Natural killer cell (primary cell): ENCODE measurements around the gene KMT2B. TPM values are rescaled to one million over a fixed set of nuclear protein-coding genes. Genes with fewer than 3 reads are reported as not detected.

Experiments used
- ATAC-seq, 3 donors: fragments of 150-1000 bp in 2 of 3; fragments of 200-7000 bp in 1 of 3; cut with Tn5 transposase; 1 replicate in 1 of 3; 2 replicates in 2 of 3; pipeline ENCODE4 v1.10.0; 2021; ENCODE audit warnings: mild to moderate bottlenecking in 2 of 3, moderate library complexity in 2 of 3
- DNase-seq, 2 donors: peaks; one replicate each; pipeline versions ENCODE4 v3.0.0 to v3.0.0-alpha.2; 2013 to 2021; ENCODE audit warnings: mixed read lengths in 1 of 2
- H3K27ac ChIP-seq: one replicate; pipeline ENCODE4 v1.5.1; 2013; ENCODE audit warnings: mild to moderate bottlenecking, low read length
- H3K27me3 ChIP-seq: one replicate; pipeline ENCODE4 v1.6.1; 2013; ENCODE audit warnings: low read length; ENCODE audit not compliant: control insufficient read depth, insufficient read depth
- H3K36me3 ChIP-seq: one replicate; pipeline ENCODE4 v1.6.1; 2013; ENCODE audit warnings: low read length; ENCODE audit not compliant: control insufficient read depth, insufficient read depth
- H3K4me1 ChIP-seq: one replicate; pipeline ENCODE4 v1.6.1; 2013; ENCODE audit warnings: low read length; ENCODE audit not compliant: control insufficient read depth, insufficient read depth
- H3K4me3 ChIP-seq: one replicate; pipeline ENCODE4 v1.5.1; 2013; ENCODE audit warnings: low read length
- H3K9me3 ChIP-seq: one replicate; pipeline ENCODE4 v1.6.1; 2013; ENCODE audit warnings: low read length; ENCODE audit not compliant: control insufficient read depth, insufficient read depth
- H3K27ac Mint-ChIP-seq, 2 donors: one replicate each; pipeline ENCODE4 v1.8.0; 2022; ENCODE audit warnings: mild to moderate bottlenecking in 2 of 2, mixed read lengths in 2 of 2, moderate library complexity in 1 of 2
- H3K27me3 Mint-ChIP-seq, 2 donors: one replicate each; pipeline ENCODE4 v1.8.0; 2022; ENCODE audit warnings: low read depth in 2 of 2, mixed read lengths in 2 of 2
- H3K36me3 Mint-ChIP-seq: one replicate; pipeline ENCODE4 v1.8.0; 2022; ENCODE audit warnings: mixed read lengths
- H3K4me1 Mint-ChIP-seq, 2 donors: one replicate each; pipeline ENCODE4 v1.8.0; 2022; ENCODE audit warnings: mixed read lengths in 2 of 2
- H3K4me3 Mint-ChIP-seq: one replicate; pipeline ENCODE4 v1.8.0; 2022; ENCODE audit warnings: mild to moderate bottlenecking, moderate library complexity, mixed read lengths
- H3K9me3 Mint-ChIP-seq, 2 donors: one replicate each; pipeline ENCODE4 v1.8.0; 2022; ENCODE audit warnings: mixed read lengths in 2 of 2
- CTCF ChIP-seq: fragments of 200-600 bp; IDR thresholded peaks from one replicate; pipeline ENCODE4 v1.8.0; 2022; ENCODE audit warnings: antibody characterized with exemption
- WGBS: methylation state at CpG from one replicate; pipeline ENCODE4 v1.1.7; 2013; ENCODE audit warnings: missing lambda C conversion rate; ENCODE audit not compliant: insufficient coverage; 5-methylcytosine and 5-hydroxymethylcytosine counted together
- intact Hi-C: fragments of 100-400 bp; cut with micrococcal nuclease; formaldehyde crosslinking; loops from one replicate; pipeline ENCODE4 v1.14.2; 2022
- total RNA-seq, 4 donors: library from RNA; stranded (reverse); fragments of 120-200 nt in 1 of 4; gene quantifications; one replicate each; pipeline versions ENCODE4 v1.2.3 to v1.2.4, GENCODE V29; 2013 to 2022

The KMT2B gene
- total RNA-seq, 3 donors from 2014 or later (not counting 1 experiment from before 2014, with no cell fraction given): 60.8 to 70.9 (median 70.7) TPM

- intact Hi-C loops: loop anchor here (1.0 to 10.0 kb wide), 3 partner anchors 23 to 165 kb away; partner anchors contain the start of genes ARHGAP33, HCST, NFKBID and TYROBP
- Mint-ChIP-seq H3K9me3 (no peaks in the 10 kb centered on the region), H3K36me3 (no peaks in the 10 kb centered on the region), H3K27ac (peak overlapping the region in 1 of 2 donors; percentile 99), H3K4me3 (peak overlapping the region; percentile 94), H3K27me3 (no peaks in the 10 kb centered on the region), H3K4me1 (peaks cover 23 to 53% of the 10 kb centered on the region in 2 donors)
- peak overlapping the region; percentile 44 for H3K27ac ChIP-seq
- DNase-seq (no peak), ATAC-seq (peak; percentile 0 to 1 (median 1))
- no peaks in the 10 kb centered on the region for H3K27me3 ChIP-seq
- H3K9me3 ChIP-seq: no peaks in the 10 kb centered on the region
- H3K4me1 ChIP-seq: peaks cover 50% of the 10 kb centered on the region
- WGBS: 7% methylated on average over 16 of the region's 16 CpGs
- peak overlapping the region; percentile 67 for H3K4me3 ChIP-seq
- peaks cover 34% of the 10 kb centered on the region for H3K36me3 ChIP-seq
- no peak for TF ChIP-seq CTCF
These were observed 22.3 kb downstream of the KMT2B start for GRCh38 chr19:35740108-35740422.

DNA sequence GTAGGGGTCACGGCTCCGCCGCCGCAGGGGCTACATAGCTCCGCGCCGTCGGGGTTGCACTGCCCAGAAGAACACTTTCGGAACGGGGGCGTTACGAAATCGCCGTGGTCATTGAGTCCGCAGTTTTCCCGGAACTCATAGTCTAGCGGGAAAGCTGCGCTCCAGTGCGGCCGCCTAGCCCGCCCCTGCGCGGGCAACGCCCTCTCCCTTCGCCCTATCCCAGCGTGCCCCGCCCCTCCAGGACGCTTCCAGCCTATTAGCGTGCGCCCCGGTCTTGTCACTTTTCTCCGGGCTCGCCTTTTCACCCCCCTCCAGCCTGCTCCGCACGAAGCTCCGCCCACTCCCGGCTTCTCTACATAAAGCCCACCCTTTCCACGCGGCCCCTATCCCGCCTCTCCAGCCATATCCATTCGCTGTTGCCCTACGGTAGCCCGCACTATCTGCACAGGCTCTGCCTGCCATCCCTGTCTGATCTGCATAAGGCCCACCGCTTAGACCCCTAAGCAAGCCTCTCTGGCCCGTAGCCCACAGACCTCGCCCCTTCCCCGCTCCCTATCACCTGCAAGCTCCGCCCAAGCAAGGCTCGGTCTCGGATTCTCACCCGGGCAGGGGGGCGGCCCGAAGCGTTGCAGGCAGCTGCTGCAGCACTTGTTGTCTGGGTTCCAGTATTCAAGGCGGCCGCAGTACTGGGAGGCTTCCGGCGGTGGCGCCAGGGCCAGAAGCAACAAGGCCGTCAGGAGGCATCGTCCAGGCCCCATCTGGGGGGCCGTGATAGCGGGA lies 22.8 kb downstream of the KMT2B start:
- Mint-ChIP-seq H3K27ac (peak overlapping the region; percentile 96 to 99), H3K4me1 (peaks cover 28 to 54% of the 10 kb centered on the region in 2 donors), H3K4me3 (peak overlapping the region; percentile 94), H3K27me3 (no peaks in the 10 kb centered on the region), H3K9me3 (no peaks in the 10 kb centered on the region), H3K36me3 (no peaks in the 10 kb centered on the region)
- WGBS: under 1% methylated on average over 63 of the region's 63 CpGs
- H3K36me3 ChIP-seq: peaks cover 30% of the 10 kb centered on the region
- peak overlapping the region; percentile 67 for H3K4me3 ChIP-seq
- TF ChIP-seq CTCF: no peak
- peaks cover 51% of the 10 kb centered on the region for H3K4me1 ChIP-seq
- ATAC-seq (peak; percentile 66 to 84 (median 69)), DNase-seq (peak; percentile 91 to 97)
- intact Hi-C loops: loop anchor here (1.0 to 10.0 kb wide), 3 partner anchors 23 to 164 kb away; partner anchors contain the start of genes ARHGAP33, HCST, NFKBID and TYROBP
- no peaks in the 10 kb centered on the region for H3K27me3 ChIP-seq
- H3K9me3 ChIP-seq: no peaks in the 10 kb centered on the region
- peak overlapping the region; percentile 62 for H3K27ac ChIP-seq

DNA sequence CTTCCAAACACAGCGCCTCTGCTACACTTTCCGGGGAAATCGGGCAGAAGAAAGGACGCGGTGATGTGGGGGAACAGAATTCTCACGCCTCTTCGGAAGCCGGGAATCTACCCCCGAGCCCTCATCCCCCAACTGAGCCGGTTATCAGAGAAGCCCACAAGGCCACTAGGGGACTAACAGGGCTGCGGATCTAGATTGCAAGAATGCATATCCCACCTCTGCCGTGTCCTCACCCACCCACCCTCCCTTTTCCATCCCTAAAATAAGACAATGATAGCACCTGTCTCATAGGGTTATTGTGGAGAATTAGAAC lies 23.4 kb downstream of the KMT2B start:
- Mint-ChIP-seq H3K27me3 (no peaks in the 10 kb centered on the region), H3K4me1 (peaks cover 34 to 55% of the 10 kb centered on the region in 2 donors), H3K27ac (peak overlapping the region; percentile 96 to 99), H3K9me3 (no peaks in the 10 kb centered on the region), H3K4me3 (peak overlapping the region; percentile 94), H3K36me3 (no peaks in the 10 kb centered on the region)
- peaks cover 57% of the 10 kb centered on the region for H3K4me1 ChIP-seq
- H3K27me3 ChIP-seq: no peaks in the 10 kb centered on the region
- peaks cover 28% of the 10 kb centered on the region for H3K36me3 ChIP-seq
- DNase-seq (peak in 1 of 2 donors; percentile 62), ATAC-seq (no peak)
- H3K4me3 ChIP-seq: peak overlapping the region; percentile 67
- no peaks in the 10 kb centered on the region for H3K9me3 ChIP-seq
- intact Hi-C loops: loop anchor here (10.0 kb wide), 1 partner anchor 164 kb away; the partner anchor contains the start of genes HCST, NFKBID and TYROBP
- H3K27ac ChIP-seq: peak overlapping the region; percentile 62
- peak; percentile 13 for TF ChIP-seq CTCF
- WGBS: 0% methylated on average over 7 of the region's 12 CpGs
